ENCODE measurements around the gene ZNF423. TPM values are rescaled to one million over a fixed set of nuclear protein-coding genes. Genes with fewer than 3 reads are reported as not detected.

ZNF423 gene
- total and polyA plus RNA-seq, 7 donors, result 0.69 to 19.7 (median 3.6) TPM

GRCh38 chr16:49542946-49543630, 312.8 kb downstream of the ZNF423 start:
- Histone ChIP-seq H3K36me3 (no peaks in the 10 kb centered on the region), H3K27ac (peak overlapping the region in 1 of 4 donors; percentile 22), H3K9me3 (no peaks in the 10 kb centered on the region), H3K27me3 (no peaks in the 10 kb centered on the region), H3K4me3 (no peak overlapping the region), H3K4me1 (peaks cover 0 to 13% (median 2%) of the 10 kb centered on the region in 4 donors)
- no peak for TF ChIP-seq POLR2AphosphoS5 (IDR thresholded peaks at IDR 0.05)
- no peak for TF ChIP-seq POLR2A (IDR thresholded peaks at IDR 0.05)
- TF ChIP-seq CTCF (IDR thresholded peaks at IDR 0.05), result no peak
- TF ChIP-seq EP300 (IDR thresholded peaks at IDR 0.05), result no peak
- DNase-seq, result no peak
- 68 to 71% methylated on average over 13 of the region's 13 CpGs for WGBS, 2 donors
- intact Hi-C loops (cut with DNase I), result no loop called here

- H3K27ac ChIP-seq, result no peak overlapping the region
- 78 to 81% methylated on average over 9 of the region's 9 CpGs for WGBS, 2 donors
- no peak overlapping the region for H3K4me3 ChIP-seq
- no peaks in the 10 kb centered on the region for H3K9me3 ChIP-seq
- intact Hi-C loops (cut with DNase I), result no loop called here
- no peaks in the 10 kb centered on the region for H3K36me3 ChIP-seq
- no peaks in the 10 kb centered on the region for H3K27me3 ChIP-seq
- no peak for TF ChIP-seq POLR2A (IDR thresholded peaks at IDR 0.05)
- TF ChIP-seq POLR2AphosphoS5 (IDR thresholded peaks at IDR 0.05), result no peak
- no peak for TF ChIP-seq CTCF (IDR thresholded peaks at IDR 0.05)
- TF ChIP-seq EP300 (IDR thresholded peaks at IDR 0.05), result no peak
- DNase-seq, result no peak
- H3K4me1 ChIP-seq, result peaks cover 0 to 13% (median 2%) of the 10 kb centered on the region in 4 donors
These were observed 313.5 kb downstream of the ZNF423 start for GRCh38 chr16:49542391-49542891.

GRCh38 chr16:49540836-49541235, 315.1 kb downstream of the ZNF423 start:
- Histone ChIP-seq H3K4me1 (peaks cover 0 to 13% (median 2%) of the 10 kb centered on the region in 4 donors), H3K27me3 (no peaks in the 10 kb centered on the region), H3K4me3 (no peak overlapping the region), H3K27ac (no peak overlapping the region), H3K9me3 (no peaks in the 10 kb centered on the region), H3K36me3 (no peaks in the 10 kb centered on the region)
- TF ChIP-seq POLR2AphosphoS5 (IDR thresholded peaks at IDR 0.05) (no peak), CTCF (IDR thresholded peaks at IDR 0.05) (no peak), POLR2A (IDR thresholded peaks at IDR 0.05) (no peak), EP300 (IDR thresholded peaks at IDR 0.05) (no peak)
- 97 to 98% methylated on average over 2 of the region's 2 CpGs for WGBS, 2 donors
- intact Hi-C loops (cut with DNase I), result no loop called here
- no peak for DNase-seq

GRCh38 chr16:49539758-49540157, 316.2 kb downstream of the ZNF423 start:
- Histone ChIP-seq H3K27me3 (no peaks in the 10 kb centered on the region), H3K27ac (no peak overlapping the region), H3K4me1 (peaks cover 0 to 13% (median 2%) of the 10 kb centered on the region in 4 donors), H3K4me3 (no peak overlapping the region), H3K36me3 (no peaks in the 10 kb centered on the region), H3K9me3 (no peaks in the 10 kb centered on the region)
- WGBS, 2 donors, result 80 to 86% methylated on average over 4 of the region's 4 CpGs
- TF ChIP-seq POLR2AphosphoS5 (IDR thresholded peaks at IDR 0.05), result no peak
- TF ChIP-seq CTCF (IDR thresholded peaks at IDR 0.05), result no peak
- no peak for TF ChIP-seq POLR2A (IDR thresholded peaks at IDR 0.05)
- TF ChIP-seq EP300 (IDR thresholded peaks at IDR 0.05), result no peak
- intact Hi-C loops (cut with DNase I), result no loop called here
- DNase-seq, result no peak
